Measurements from ENCODE around the gene SLC25A45.

The SLC25A45 gene

DNA sequence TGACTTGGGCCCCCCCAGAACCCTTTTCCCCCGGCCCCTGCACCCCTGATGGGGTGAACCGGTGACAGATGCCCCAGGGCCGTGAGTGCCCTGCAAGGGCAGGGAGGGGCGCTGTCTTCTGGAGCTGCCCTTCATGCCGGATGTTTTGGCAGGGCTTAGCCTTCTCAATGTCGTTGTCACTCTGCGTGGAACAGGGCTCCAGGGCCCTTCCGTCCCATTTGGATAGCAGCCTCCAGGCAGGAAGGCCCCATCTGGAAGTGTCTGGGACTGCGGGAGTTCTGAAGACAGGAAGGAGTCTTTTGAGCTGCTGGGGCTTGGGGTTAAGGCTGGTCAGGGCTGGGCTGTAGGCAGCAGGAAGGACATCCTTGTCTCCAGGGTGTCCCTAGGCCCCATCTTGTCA is 8.6 kb upstream of the SLC25A45 start:
- peak overlapping the region; percentile 96 for H3K4me3 ChIP-seq (ENCODE audit: low read length)
- DNase-seq (ENCODE audit: low read depth), result no peak
- TF ChIP-seq, protein P1, sequence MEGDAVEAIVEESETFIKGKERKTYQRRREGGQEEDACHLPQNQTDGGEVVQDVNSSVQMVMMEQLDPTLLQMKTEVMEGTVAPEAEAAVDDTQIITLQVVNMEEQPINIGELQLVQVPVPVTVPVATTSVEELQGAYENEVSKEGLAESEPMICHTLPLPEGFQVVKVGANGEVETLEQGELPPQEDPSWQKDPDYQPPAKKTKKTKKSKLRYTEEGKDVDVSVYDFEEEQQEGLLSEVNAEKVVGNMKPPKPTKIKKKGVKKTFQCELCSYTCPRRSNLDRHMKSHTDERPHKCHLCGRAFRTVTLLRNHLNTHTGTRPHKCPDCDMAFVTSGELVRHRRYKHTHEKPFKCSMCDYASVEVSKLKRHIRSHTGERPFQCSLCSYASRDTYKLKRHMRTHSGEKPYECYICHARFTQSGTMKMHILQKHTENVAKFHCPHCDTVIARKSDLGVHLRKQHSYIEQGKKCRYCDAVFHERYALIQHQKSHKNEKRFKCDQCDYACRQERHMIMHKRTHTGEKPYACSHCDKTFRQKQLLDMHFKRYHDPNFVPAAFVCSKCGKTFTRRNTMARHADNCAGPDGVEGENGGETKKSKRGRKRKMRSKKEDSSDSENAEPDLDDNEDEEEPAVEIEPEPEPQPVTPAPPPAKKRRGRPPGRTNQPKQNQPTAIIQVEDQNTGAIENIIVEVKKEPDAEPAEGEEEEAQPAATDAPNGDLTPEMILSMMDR (IDR thresholded peaks at IDR 0.05; ENCODE audit: insufficient read depth, low read depth, low read length, missing control alignments), result no peak

DNA sequence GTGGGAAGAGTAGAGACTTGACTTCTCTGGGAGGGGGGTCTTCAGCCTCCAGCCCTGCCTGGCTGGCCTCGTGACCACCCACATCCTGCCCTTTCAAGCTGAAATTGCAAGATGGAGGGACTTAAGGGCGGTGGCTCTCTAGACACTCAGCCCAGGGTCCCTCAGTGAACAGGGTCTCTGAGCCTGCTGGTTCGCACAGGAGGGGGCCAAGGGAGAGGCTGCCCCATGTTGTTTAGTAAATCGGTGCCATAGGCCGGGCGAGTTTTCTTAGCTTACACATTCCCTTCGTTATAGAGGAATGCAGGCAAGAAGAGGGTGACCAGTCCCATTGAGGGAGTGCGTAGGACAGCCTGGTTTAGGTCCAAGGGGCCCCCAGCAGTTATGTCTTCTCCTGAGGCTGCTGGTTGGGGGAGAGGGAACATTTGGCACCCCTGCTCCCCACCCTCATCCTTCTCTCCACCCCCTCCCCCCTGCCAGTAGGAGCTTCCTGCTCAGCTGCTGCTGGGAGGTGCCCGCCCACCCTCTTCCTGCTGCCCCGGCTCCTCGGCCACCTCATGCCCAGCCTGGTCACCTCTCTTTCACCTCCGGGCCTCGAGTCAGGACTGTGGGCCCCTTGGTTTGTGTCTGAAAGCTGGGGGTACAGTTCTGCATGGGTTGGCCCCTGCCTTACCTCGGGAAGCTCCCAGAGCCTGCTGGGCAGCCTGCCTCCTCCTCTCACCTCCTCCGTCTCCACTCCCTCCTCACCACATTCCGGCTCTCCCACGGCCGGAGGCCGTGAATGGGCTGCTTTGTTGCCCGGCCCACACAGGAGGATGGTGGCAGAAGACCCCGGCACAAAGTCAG is 7.9 kb upstream of the SLC25A45 start:
- H3K4me3 ChIP-seq (ENCODE audit: low read length), result peak overlapping the region; percentile 96
- TF ChIP-seq, protein P1 (IDR thresholded peaks at IDR 0.05; ENCODE audit: insufficient read depth, low read depth, low read length, missing control alignments), result no peak
- no peak for DNase-seq (ENCODE audit: low read depth)

DNA sequence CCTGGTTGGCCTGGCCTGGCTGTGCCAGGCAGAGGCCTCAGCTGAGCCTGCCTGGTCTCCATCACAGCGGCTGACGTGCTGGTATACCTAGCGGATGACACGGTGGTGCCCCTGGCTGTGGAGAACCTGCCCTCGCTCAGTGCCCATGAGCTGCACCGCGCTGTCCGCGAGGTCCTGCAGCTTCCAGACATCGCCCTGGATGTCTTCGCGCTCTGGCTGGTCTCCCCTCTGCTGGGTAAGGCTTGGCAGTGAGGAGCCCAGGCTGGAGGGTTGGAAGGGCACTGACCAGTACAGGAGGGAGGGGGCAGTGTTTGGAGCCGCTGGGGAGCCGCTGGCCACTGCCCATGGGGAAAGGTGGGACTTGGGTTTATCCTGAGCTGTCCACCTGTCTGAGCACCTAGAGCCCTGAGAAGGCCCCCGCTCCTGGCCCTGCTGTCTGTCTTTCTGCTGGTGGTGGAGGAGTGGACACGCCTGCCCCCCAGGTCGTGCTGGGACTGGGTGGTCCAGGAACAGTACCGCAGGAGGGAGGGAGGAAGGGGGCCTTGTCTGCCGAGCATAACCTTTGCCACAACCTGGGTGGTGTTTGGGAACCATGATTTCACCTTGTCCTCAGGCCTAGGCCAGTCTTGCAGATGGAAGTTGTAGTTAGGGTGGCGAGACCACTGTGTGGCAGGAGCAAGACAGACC is 7.0 kb upstream of the SLC25A45 start:
- DNase-seq (ENCODE audit: low read depth), result no peak
- H3K4me3 ChIP-seq (ENCODE audit: low read length), result peak overlapping the region; percentile 96
- TF ChIP-seq, protein P1 (IDR thresholded peaks at IDR 0.05; ENCODE audit: insufficient read depth, low read depth, low read length, missing control alignments), result no peak

DNA sequence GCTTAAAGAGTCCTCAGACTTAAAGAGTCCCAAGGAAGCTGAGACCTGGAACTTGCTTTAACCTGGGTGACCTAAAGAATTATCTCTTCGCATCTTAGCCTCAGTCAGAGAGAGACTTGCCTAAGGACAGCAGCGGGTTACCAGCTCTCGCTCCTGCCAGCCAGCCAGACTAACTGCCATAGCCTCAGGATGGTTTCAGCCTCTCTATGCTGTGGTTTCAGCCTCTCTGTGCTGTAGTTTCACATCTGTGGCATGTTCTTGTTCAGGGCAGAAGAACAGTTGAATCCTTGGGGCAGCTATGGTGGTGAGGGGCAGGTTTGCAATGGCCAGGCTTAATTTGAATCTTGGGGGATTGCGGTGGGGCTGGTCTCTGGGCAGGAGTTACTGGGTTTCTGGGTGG is 6.3 kb upstream of the SLC25A45 start:
- TF ChIP-seq, protein P1 (IDR thresholded peaks at IDR 0.05; ENCODE audit: insufficient read depth, low read depth, low read length, missing control alignments), result no peak
- H3K4me3 ChIP-seq (ENCODE audit: low read length), result peak overlapping the region; percentile 96
- DNase-seq (ENCODE audit: low read depth), result no peak

DNA sequence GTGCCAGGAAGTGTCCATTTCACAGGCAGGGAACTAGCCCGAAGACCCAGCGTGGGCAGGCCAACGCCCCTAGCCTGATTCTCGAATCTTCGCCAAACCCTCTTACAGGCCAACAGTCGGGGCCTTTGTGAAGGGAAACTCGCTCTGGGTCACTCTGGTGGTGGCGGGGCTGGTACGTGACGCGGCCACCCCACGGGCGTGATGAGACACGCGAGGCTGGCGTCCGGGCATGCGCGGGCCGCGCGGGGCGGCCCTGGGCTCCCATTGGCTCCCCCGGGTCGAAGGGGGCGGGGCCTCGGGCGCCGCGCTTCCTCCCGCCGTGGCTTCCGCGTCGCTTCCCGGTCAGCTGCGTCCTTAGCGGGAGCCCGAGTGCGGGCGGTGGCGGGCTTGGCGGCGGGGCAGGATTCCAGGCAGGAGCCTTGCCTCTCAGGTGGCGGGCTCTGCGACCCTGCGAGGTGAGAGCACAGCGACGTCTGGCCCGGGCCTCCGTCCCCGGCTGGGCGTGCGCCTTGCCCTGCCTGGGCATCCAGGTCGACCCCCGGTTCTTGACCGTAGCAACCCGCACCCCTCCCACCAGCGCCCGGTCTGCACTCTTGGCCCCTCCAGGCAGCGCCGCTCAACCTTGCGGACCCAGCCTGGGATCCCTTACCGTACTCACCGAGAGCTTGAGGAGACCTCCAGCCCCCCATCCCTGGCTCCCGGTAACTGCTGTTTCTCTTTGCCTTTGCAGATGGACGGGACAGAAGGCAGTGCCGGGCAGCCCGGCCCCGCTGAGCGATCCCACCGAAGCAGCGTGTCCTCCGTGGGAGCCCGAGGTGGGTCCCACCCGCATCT is 4.1 kb upstream of the SLC25A45 start, which contains the start of gene FRMD8:
Gene FRMD8, plus strand, starts transcription at position 331 of the 834 bp plus-strand sequence. Its CDS starts 400 bp downstream, at position 731.
- DNase-seq (ENCODE audit: low read depth), result peak; percentile 87
- TF ChIP-seq, protein P1 (IDR thresholded peaks at IDR 0.05; ENCODE audit: insufficient read depth, low read depth, low read length, missing control alignments), result no peak
- peak within 1 kb of the TSS; percentile 96 for H3K4me3 ChIP-seq (ENCODE audit: low read length)

DNA sequence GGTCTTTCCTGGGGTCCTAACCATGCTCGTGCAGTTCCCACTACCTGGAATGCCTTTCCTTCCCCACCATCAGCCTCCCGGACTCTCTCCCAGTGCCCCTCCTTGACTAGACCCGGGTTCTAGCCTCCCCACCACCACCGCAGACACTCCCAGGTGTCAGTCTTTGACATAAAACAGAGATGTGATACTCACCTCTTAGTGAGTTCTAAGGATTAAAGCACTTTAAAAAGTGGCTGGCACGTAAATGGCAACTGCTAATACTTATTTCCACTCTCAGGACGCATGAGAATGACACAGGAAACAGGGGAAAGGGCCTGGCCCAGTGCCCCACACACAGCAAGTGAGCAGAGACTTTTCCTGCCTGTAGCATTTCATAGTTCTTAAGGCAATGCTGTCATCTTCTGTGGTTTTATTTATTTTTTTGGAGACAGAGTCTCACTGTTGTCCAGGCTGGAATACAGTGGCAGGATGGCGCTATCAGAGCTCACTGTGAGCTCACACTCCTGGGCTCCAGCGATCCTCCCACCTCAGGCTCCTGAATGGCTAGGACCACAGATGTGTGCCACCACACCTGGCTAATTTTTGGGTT is 1.9 kb upstream of the SLC25A45 start:
- no peak overlapping the region for H3K4me3 ChIP-seq (ENCODE audit: low read length)
- TF ChIP-seq, protein P1 (IDR thresholded peaks at IDR 0.05; ENCODE audit: insufficient read depth, low read depth, low read length, missing control alignments), result no peak
- no peak for DNase-seq (ENCODE audit: low read depth)

Data from epithelial cell of esophagus (primary cell).